ENCODE results near the gene FBXO2. TPM values are rescaled to one million over a fixed set of nuclear protein-coding genes. Genes with fewer than 3 reads are reported as not detected.

The FBXO2 gene
- polyA plus RNA-seq, 2 donors, result 7.6 to 8.5 TPM

DNA sequence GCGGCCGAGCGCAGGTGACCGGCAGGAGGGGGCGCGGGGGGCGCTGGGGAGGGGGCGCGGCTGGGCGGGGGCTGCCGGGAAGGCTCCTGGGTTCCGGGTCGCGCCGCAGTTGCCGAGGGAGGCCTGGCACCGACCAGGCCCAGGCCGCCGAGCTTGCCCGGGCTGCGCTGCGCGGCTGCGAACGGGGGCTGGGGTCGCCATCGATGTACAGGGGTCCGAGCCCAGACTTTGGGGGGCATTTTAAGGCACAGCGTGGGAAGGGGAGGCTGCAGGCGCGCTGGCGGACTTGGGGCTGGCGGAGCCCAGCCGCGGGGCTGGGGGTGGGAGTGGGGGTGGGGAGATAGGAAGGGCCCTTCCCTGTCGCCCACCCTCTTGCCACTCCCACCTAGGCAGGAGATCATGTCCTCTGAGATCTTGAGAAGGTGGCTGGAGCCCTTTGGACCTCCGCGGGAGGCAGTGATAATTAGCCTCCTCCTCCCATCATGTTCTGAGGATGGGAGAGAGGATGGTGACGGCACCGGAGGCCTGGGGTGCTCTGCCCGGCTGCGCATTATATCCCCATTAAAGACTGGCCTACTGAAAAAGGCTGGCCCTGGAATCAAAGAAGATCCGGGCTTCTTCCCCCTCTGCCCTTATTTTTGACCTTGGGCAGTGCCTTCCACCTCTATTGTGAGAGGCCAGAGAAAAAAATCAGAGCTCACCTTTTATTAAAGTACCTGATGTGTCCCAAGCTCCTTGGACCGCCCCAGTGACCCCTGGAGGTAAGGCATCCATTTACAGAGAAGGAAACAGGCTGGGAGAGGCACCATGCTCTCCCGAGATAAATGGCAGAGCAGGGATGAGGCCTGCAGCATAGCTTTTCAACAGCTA lies 945 bp upstream of the FBXO2 start:
- Histone ChIP-seq H3K4me1 (ENCODE audit: control insufficient read depth in 2 of 2, insufficient read depth in 2 of 2, low read length in 1 of 2) (peaks cover 6 to 8% of the 10 kb centered on the region in 2 donors), H3K27me3 (ENCODE audit: control insufficient read depth in 1 of 2, insufficient read depth in 2 of 2, low read length in 2 of 2) (no peaks in the 10 kb centered on the region), H3K27ac (ENCODE audit: low read depth in 2 of 2, low read length in 1 of 2) (no peak overlapping the region), H3K9me3 (ENCODE audit: control insufficient read depth in 2 of 2, insufficient read depth in 1 of 2, low read depth in 1 of 2, low read length in 1 of 2) (no peaks in the 10 kb centered on the region), H3K4me3 (ENCODE audit: low read depth in 1 of 2, low read length in 2 of 2) (peak overlapping the region; percentile 58 to 68), H3K36me3 (ENCODE audit: control insufficient read depth in 2 of 2, insufficient read depth in 2 of 2, low read length in 1 of 2) (peaks cover 0 to 9% of the 10 kb centered on the region in 2 donors)
- 6 to 7% methylated on average over 38 to 45 of the region's 45 CpGs for WGBS, 2 donors

- Histone ChIP-seq H3K27ac (ENCODE audit: low read depth in 2 of 2, low read length in 1 of 2) (peak overlapping the region; percentile 9 to 37), H3K4me1 (ENCODE audit: control insufficient read depth in 2 of 2, insufficient read depth in 2 of 2, low read length in 1 of 2) (peaks cover 6 to 13% of the 10 kb centered on the region in 2 donors), H3K27me3 (ENCODE audit: control insufficient read depth in 1 of 2, insufficient read depth in 2 of 2, low read length in 2 of 2) (no peaks in the 10 kb centered on the region), H3K36me3 (ENCODE audit: control insufficient read depth in 2 of 2, insufficient read depth in 2 of 2, low read length in 1 of 2) (peaks cover 0 to 9% of the 10 kb centered on the region in 2 donors), H3K4me3 (ENCODE audit: low read depth in 1 of 2, low read length in 2 of 2) (peak overlapping the region; percentile 63 to 68), H3K9me3 (ENCODE audit: control insufficient read depth in 2 of 2, insufficient read depth in 1 of 2, low read depth in 1 of 2, low read length in 1 of 2) (no peaks in the 10 kb centered on the region)
- 38 to 47% methylated on average over 7 of the region's 7 CpGs for WGBS, 2 donors
These were observed 430 bp downstream of the FBXO2 start for GRCh38 chr1:11653861-11654136.

DNA sequence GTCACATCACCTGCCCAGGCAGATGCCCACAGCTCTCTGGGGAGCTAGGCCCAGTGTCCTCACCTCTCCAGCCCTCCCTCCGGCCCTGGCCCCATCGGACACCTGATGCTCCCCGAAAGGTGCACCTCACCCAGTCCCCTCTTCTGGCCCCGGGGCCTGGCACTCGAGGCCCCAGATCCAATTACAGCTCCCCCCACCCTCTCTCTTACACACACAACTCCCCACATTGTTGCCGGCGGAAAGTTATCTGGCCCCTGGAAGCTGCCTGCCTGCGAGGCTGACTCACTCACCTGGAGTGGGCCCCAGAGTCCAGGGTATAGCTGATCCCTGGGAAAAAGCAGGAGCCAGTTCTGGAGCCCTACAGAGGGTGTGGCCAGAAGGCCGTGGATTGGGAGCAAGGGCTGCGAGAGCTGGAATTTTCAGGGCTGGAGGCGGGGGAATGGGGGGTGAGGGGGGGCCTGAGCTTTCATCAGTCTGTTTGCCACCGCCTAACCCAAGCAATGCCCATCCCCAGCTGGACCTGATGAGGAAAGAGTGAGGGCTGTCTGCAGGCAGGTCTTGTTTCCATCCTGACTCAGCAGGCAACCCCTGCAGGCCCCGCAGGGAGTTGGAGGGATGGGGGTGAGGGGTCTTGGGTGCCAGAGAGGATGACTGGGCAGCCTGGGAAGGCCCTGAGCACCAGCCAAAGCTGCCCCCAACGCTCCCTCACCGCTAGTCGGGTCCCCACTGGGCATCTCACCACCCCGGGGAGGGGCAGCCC lies 948 bp downstream of the FBXO2 start:
- H3K9me3 ChIP-seq (ENCODE audit: control insufficient read depth in 2 of 2, insufficient read depth in 1 of 2, low read depth in 1 of 2, low read length in 1 of 2), result no peaks in the 10 kb centered on the region
- H3K27me3 ChIP-seq (ENCODE audit: control insufficient read depth in 1 of 2, insufficient read depth in 2 of 2, low read length in 2 of 2), result no peaks in the 10 kb centered on the region
- H3K36me3 ChIP-seq (ENCODE audit: control insufficient read depth in 2 of 2, insufficient read depth in 2 of 2, low read length in 1 of 2), result peaks cover 0 to 6% of the 10 kb centered on the region in 2 donors
- 48 to 53% methylated on average over 17 of the region's 17 CpGs for WGBS, 2 donors
- peak overlapping the region in 1 of 2 donors; percentile 9 for H3K27ac ChIP-seq (ENCODE audit: low read depth in 2 of 2, low read length in 1 of 2)
- H3K4me1 ChIP-seq (ENCODE audit: control insufficient read depth in 2 of 2, insufficient read depth in 2 of 2, low read length in 1 of 2), result peaks cover 6 to 15% of the 10 kb centered on the region in 2 donors
- H3K4me3 ChIP-seq (ENCODE audit: low read depth in 1 of 2, low read length in 2 of 2), result peak overlapping the region in 1 of 2 donors; percentile 63

GRCh38 chr1:11652203-11652780 lies 1.9 kb downstream of the FBXO2 start:
- Histone ChIP-seq H3K4me3 (ENCODE audit: low read depth in 1 of 2, low read length in 2 of 2) (no peak overlapping the region), H3K36me3 (ENCODE audit: control insufficient read depth in 2 of 2, insufficient read depth in 2 of 2, low read length in 1 of 2) (peaks cover 0 to 2% of the 10 kb centered on the region in 2 donors), H3K4me1 (ENCODE audit: control insufficient read depth in 2 of 2, insufficient read depth in 2 of 2, low read length in 1 of 2) (peaks cover 11 to 15% of the 10 kb centered on the region in 2 donors), H3K27ac (ENCODE audit: low read depth in 2 of 2, low read length in 1 of 2) (no peak overlapping the region), H3K9me3 (ENCODE audit: control insufficient read depth in 2 of 2, insufficient read depth in 1 of 2, low read depth in 1 of 2, low read length in 1 of 2) (no peaks in the 10 kb centered on the region), H3K27me3 (ENCODE audit: control insufficient read depth in 1 of 2, insufficient read depth in 2 of 2, low read length in 2 of 2) (no peaks in the 10 kb centered on the region)
- WGBS, 2 donors, result 88 to 91% methylated on average over 11 of the region's 11 CpGs

DNA sequence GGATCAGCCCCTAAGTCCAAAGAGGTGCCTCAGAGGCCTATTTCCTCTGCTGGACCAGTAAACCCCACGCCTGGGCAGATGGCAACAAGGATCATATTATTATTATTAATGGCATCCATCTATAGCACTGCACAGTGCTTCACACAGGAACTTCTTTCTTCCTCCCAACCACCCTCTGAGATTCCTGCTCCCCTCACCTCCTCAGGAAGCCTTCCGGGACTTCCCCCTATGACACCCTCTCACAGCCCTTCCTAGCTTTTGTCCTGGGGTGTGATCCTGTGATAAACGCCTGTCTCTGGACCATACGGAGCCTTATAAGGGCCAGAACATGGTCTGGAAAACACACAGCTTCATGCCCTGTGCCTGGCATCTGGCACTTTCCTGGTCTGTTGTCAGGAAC lies 3.2 kb downstream of the FBXO2 start:
- no peak overlapping the region for H3K4me3 ChIP-seq (ENCODE audit: low read depth in 1 of 2, low read length in 2 of 2)
- no peaks in the 10 kb centered on the region for H3K27me3 ChIP-seq (ENCODE audit: control insufficient read depth in 1 of 2, insufficient read depth in 2 of 2, low read length in 2 of 2)
- H3K27ac ChIP-seq (ENCODE audit: low read depth in 2 of 2, low read length in 1 of 2), result no peak overlapping the region
- no peaks in the 10 kb centered on the region for H3K9me3 ChIP-seq (ENCODE audit: control insufficient read depth in 2 of 2, insufficient read depth in 1 of 2, low read depth in 1 of 2, low read length in 1 of 2)
- H3K4me1 ChIP-seq (ENCODE audit: control insufficient read depth in 2 of 2, insufficient read depth in 2 of 2, low read length in 1 of 2), result peaks cover 11 to 15% of the 10 kb centered on the region in 2 donors
- H3K36me3 ChIP-seq (ENCODE audit: control insufficient read depth in 2 of 2, insufficient read depth in 2 of 2, low read length in 1 of 2), result peaks cover 0 to 2% of the 10 kb centered on the region in 2 donors
- WGBS, 2 donors, result 67 to 87% methylated on average over 4 of the region's 4 CpGs

GRCh38 chr1:11650331-11650991 lies 3.8 kb downstream of the FBXO2 start:
- Histone ChIP-seq H3K4me3 (ENCODE audit: low read depth in 1 of 2, low read length in 2 of 2) (no peak overlapping the region), H3K9me3 (ENCODE audit: control insufficient read depth in 2 of 2, insufficient read depth in 1 of 2, low read depth in 1 of 2, low read length in 1 of 2) (no peaks in the 10 kb centered on the region), H3K27ac (ENCODE audit: low read depth in 2 of 2, low read length in 1 of 2) (no peak overlapping the region), H3K27me3 (ENCODE audit: control insufficient read depth in 1 of 2, insufficient read depth in 2 of 2, low read length in 2 of 2) (no peaks in the 10 kb centered on the region), H3K36me3 (ENCODE audit: control insufficient read depth in 2 of 2, insufficient read depth in 2 of 2, low read length in 1 of 2) (no peaks in the 10 kb centered on the region), H3K4me1 (ENCODE audit: control insufficient read depth in 2 of 2, insufficient read depth in 2 of 2, low read length in 1 of 2) (peaks cover 8 to 11% of the 10 kb centered on the region in 2 donors)
- WGBS, 2 donors, result 24 to 39% methylated on average over 39 to 47 of the region's 47 CpGs

GRCh38 chr1:11649624-11650330 lies 4.5 kb downstream of the FBXO2 start:
- no peak overlapping the region for H3K27ac ChIP-seq (ENCODE audit: low read depth in 2 of 2, low read length in 1 of 2)
- peaks cover 8% of the 10 kb centered on the region in 2 donors for H3K4me1 ChIP-seq (ENCODE audit: control insufficient read depth in 2 of 2, insufficient read depth in 2 of 2, low read length in 1 of 2)
- H3K4me3 ChIP-seq (ENCODE audit: low read depth in 1 of 2, low read length in 2 of 2), result no peak overlapping the region
- H3K27me3 ChIP-seq (ENCODE audit: control insufficient read depth in 1 of 2, insufficient read depth in 2 of 2, low read length in 2 of 2), result no peaks in the 10 kb centered on the region
- 45 to 61% methylated on average over 21 of the region's 21 CpGs for WGBS, 2 donors
- H3K36me3 ChIP-seq (ENCODE audit: control insufficient read depth in 2 of 2, insufficient read depth in 2 of 2, low read length in 1 of 2), result no peaks in the 10 kb centered on the region
- H3K9me3 ChIP-seq (ENCODE audit: control insufficient read depth in 2 of 2, insufficient read depth in 1 of 2, low read depth in 1 of 2, low read length in 1 of 2), result no peaks in the 10 kb centered on the region

DNA sequence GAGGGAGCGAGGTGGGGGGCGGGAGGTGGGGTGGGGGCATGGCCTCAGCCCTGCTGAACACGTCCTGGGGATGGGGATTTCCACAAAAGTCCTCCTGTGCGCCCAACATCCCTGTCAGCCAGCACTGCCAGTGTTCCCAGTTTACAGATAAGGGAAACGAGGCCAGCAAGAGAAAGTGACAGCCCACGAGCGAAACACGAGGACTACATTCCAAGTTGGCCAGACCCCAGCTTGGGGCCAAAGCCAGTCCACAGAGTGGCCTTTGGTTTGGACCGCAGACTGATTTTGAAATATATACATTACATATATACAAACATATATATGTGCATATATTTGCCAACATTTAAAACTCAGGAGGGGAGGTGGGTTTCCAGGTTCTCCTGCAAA lies 5.0 kb downstream of the FBXO2 start:
- H3K27me3 ChIP-seq (ENCODE audit: control insufficient read depth in 1 of 2, insufficient read depth in 2 of 2, low read length in 2 of 2), result no peaks in the 10 kb centered on the region
- peaks cover 8% of the 10 kb centered on the region in 2 donors for H3K4me1 ChIP-seq (ENCODE audit: control insufficient read depth in 2 of 2, insufficient read depth in 2 of 2, low read length in 1 of 2)
- no peaks in the 10 kb centered on the region for H3K36me3 ChIP-seq (ENCODE audit: control insufficient read depth in 2 of 2, insufficient read depth in 2 of 2, low read length in 1 of 2)
- no peaks in the 10 kb centered on the region for H3K9me3 ChIP-seq (ENCODE audit: control insufficient read depth in 2 of 2, insufficient read depth in 1 of 2, low read depth in 1 of 2, low read length in 1 of 2)
- H3K27ac ChIP-seq (ENCODE audit: low read depth in 2 of 2, low read length in 1 of 2), result no peak overlapping the region
- 24 to 38% methylated on average over 9 of the region's 9 CpGs for WGBS, 2 donors
- H3K4me3 ChIP-seq (ENCODE audit: low read depth in 1 of 2, low read length in 2 of 2), result no peak overlapping the region

- Histone ChIP-seq H3K27ac (ENCODE audit: low read depth in 2 of 2, low read length in 1 of 2) (no peak overlapping the region), H3K9me3 (ENCODE audit: control insufficient read depth in 2 of 2, insufficient read depth in 1 of 2, low read depth in 1 of 2, low read length in 1 of 2) (no peaks in the 10 kb centered on the region), H3K4me3 (ENCODE audit: low read depth in 1 of 2, low read length in 2 of 2) (no peak overlapping the region), H3K36me3 (ENCODE audit: control insufficient read depth in 2 of 2, insufficient read depth in 2 of 2, low read length in 1 of 2) (no peaks in the 10 kb centered on the region), H3K4me1 (ENCODE audit: control insufficient read depth in 2 of 2, insufficient read depth in 2 of 2, low read length in 1 of 2) (peaks cover 7 to 8% of the 10 kb centered on the region in 2 donors), H3K27me3 (ENCODE audit: control insufficient read depth in 1 of 2, insufficient read depth in 2 of 2, low read length in 2 of 2) (no peaks in the 10 kb centered on the region)
- 31 to 38% methylated on average over 28 to 30 of the region's 30 CpGs for WGBS, 2 donors
These were observed 5.5 kb downstream of the FBXO2 start for GRCh38 chr1:11648732-11649158.
